HG03095 (cell line): ENCODE data around the gene H2AZ1.

Experiments
- ATAC-seq: cut with Tn5 transposase; IDR thresholded peaks from one replicate; pipeline ENCODE4 v1.9.1; 2021; ENCODE audit warnings: moderate library complexity; ENCODE audit not compliant: unreplicated experiment

The H2AZ1 gene

DNA sequence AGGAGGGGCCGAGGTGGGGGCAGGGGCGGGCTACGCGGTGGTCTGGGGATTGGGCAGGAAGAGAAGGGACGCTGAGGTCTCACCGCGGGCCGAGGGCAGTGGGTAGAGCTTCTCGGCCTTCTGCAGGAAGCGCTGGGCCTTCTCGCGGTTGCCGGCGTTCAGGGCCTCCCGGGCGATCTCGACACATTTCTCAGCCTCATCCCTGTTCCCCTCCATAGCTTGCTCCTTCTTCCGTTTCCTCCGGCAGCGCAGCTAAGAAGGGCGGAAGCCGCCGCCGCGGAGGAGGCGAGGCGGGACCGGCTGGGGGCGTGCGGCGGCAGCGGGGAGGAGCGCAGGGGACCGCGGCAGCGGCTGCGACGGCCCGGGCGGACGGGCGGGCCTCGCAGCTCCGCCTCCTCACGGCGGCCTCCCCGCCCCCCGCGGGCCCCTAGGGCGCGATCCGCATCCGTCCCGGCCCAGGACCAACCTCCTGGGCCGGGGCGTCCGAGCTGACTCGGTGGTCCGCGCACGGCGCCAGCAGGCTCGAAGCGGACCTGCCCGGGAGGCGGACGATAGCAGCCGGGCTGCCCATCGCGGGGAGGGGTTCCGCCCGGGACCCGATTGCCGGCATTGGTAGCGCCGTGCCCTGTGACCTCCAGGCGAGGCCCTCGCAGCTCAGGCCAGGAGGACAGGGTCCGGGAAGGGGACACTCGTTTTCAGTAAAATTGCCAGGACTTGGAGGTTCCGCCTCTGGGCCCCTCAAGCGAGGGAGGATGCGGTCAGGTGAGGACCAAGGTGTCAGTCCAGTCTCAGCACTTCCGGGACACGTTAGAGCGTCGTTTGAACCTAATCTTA lies 3.5 kb downstream of the H2AZ1 start, which contains the start of gene DNAJB14:
DNAJB14 (minus strand) TSS at position 263 of the 834 bp plus-strand sequence; CDS start at position 216, 47 bp downstream.
- ATAC-seq = peak; percentile 45

- ATAC-seq = peak; percentile 0
Observed at GRCh38 chr4:99945718-99946355, 4.2 kb downstream of the H2AZ1 start.

DNA sequence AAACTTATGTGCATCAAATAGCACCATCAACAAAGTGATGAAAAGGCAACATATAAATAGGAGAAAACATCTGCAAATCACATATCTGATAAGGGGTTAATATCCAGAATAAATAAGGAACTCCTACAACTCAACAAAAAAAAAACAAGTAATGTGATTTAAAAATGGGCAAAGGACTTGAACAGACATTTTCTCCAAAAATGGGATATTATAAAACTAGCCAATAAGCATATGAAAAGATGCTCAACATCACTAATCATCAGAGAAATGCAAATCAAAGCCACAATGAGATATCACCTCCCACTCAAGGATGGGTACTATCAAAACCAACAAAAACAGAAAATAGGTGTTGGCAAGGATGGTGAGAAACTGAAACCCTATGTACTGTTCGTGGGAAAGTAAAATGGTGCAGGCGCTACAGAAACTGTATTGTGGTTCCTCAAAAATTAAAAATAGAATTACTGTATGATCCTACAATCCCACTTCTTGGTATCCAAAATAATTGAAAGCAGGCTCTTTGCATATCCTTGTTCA lies 6.1 kb downstream of the H2AZ1 start:
- ATAC-seq = no peak

DNA sequence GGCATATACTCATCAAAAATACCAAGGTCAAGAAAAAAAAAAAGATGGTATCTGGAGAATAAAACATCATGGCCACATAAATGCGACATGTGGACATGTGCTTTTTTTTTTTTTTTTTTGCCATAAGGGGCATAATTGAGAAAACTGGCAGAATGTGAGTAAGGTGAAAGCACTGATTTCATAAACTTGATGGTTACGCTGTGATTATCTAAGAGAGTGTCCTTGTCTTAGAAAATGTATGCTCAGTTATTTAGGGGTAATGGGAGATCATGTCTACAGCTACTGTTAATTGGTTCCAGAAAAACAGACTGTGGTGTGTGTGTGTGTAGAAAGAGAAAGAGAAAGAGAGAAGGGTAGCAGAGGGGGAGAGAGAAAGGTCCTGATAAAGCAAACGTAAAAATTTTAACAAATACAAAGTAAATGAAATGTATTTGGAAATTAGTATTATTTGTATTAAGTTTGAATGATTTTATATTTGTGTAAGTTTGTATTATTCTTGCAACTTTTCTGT lies 11.8 kb downstream of the H2AZ1 start:
- ATAC-seq = no peak

DNA sequence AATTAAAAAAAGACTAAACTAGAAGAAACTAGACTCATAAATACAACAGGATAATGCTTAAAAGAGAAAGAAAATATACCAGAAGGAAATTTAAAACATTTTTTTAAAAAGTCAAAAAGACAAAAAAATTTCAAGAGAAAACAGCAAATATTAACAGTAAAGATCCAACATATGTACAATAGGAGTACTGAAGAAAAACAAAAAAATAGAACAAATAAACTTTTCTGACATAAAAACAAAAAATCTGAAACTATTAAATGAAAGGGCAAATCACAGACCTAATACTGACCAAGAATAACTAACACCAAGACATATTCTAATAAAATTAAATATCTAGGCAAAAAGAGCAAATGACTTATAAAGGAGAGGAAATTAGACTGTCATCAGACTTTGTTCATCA lies 15.2 kb downstream of the H2AZ1 start:
- no peak for ATAC-seq

DNA sequence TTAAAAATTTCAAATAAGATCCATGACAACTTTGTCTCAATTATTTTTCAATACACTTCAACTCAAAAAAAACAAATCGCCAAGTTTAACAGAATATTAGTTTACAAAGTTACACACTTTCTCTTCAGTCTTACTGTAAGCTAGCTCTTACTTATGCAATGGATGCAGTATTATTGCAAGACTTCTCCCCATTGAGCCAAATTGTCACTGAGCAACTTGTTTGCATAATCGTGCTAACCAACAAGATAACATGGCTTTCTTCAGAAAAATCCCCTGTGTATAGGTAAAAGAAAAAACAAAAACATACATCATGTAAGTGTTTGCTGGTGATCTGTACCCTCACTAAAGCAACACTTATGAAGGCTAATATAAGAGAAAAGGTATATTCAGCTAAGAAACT lies 22.5 kb downstream of the H2AZ1 start:
- ATAC-seq = no peak

- ATAC-seq = no peak
Observed at GRCh38 chr4:99921174-99921573, 28.9 kb downstream of the H2AZ1 start.

- no peak for ATAC-seq
Observed at GRCh38 chr4:99918656-99919055, 31.4 kb downstream of the H2AZ1 start.

DNA sequence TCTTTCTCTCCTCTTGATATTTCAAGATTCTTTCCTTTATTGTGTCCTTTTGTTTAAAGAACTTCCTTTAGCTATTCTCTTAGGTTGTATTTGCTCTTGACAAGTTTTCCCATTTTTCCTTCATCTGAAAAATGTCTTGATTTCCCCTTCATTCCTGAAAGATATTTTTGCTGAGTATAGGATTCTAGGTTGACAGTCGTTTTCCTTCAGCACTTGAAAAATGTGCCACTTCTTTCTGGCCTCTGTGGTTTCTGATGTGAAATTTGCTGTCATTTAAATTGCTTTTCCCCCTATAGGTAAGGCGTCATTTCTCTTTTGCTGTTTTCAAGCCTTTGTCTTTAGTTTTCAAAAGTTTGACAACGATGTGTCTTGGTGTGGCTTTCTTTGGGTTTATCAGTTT lies 32.5 kb downstream of the H2AZ1 start:
- no peak for ATAC-seq

- ATAC-seq = no peak
Observed at GRCh38 chr4:99915449-99915848, 34.6 kb downstream of the H2AZ1 start.
